Prostate gland (tissue), 2 donors: Measurements from ENCODE around the gene FRMD4A.

Source experiments
- POLR2AphosphoS5 ChIP-seq: sonication (generic); formaldehyde crosslinking; IDR thresholded peaks from one replicate; pipeline ENCODE4 v1.6.1; 2017; ENCODE audit warnings: antibody characterized with exemption
- TF ChIP-seq, protein P1 (sequence below), 4 experiments: fragments of 200-600 bp in 2 of 4; fragments of 450-650 bp in 2 of 4; sonication (generic) in 2 of 4; IDR thresholded peaks; 1 replicate in 3 of 4; 2 replicates in 1 of 4; pipeline ENCODE4 v1.5.1; 2016 to 2019; ENCODE audit warnings: antibody characterized with exemption in 4 of 4, mild to moderate bottlenecking in 2 of 4, moderate library complexity in 2 of 4

DNA sequence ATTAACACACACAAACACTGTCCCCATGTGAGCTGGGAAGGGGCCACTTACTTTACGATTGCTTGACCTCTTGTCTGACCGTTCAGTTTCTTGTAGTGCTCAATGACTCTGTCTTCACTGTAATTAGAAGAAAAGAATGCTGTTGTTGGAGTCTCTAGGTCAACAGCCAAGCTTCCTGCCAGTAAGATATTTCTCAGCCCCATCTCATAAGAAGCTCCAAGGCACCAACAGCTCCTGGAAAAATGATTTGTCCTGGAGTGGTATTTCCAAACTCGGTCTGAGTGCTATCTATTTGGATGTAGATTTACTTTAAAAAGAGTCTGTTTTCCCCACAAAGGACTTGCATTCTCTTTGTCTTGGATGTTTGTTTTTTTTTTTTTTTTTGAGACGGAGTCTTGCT is 590.3 kb downstream of the FRMD4A start:
- TF ChIP-seq, protein P1, sequence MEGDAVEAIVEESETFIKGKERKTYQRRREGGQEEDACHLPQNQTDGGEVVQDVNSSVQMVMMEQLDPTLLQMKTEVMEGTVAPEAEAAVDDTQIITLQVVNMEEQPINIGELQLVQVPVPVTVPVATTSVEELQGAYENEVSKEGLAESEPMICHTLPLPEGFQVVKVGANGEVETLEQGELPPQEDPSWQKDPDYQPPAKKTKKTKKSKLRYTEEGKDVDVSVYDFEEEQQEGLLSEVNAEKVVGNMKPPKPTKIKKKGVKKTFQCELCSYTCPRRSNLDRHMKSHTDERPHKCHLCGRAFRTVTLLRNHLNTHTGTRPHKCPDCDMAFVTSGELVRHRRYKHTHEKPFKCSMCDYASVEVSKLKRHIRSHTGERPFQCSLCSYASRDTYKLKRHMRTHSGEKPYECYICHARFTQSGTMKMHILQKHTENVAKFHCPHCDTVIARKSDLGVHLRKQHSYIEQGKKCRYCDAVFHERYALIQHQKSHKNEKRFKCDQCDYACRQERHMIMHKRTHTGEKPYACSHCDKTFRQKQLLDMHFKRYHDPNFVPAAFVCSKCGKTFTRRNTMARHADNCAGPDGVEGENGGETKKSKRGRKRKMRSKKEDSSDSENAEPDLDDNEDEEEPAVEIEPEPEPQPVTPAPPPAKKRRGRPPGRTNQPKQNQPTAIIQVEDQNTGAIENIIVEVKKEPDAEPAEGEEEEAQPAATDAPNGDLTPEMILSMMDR (IDR thresholded peaks at IDR 0.05), result no peak
- no peak for TF ChIP-seq POLR2AphosphoS5
